ENCODE data around the gene LRP8.

DNA sequence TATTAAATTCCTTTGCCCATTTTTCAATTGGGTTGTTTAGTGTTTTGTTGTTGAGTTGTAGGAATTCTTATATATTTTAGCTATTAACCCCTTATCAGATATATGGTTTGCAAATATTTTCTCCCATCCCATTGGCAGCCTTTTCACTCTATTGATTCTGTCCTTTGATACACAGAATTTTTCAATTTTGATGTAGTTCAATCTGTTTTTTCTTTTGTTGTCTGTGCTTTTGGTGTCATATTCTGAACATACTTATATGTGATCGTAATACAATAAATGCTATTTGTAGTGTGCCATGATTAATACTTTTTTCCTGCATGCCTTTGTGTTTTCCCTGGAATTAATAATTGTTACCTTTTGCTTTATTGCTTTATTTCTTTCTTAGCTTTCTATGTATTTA lies 7.8 kb upstream of the LRP8 start:
- TF ChIP-seq, protein P1, sequence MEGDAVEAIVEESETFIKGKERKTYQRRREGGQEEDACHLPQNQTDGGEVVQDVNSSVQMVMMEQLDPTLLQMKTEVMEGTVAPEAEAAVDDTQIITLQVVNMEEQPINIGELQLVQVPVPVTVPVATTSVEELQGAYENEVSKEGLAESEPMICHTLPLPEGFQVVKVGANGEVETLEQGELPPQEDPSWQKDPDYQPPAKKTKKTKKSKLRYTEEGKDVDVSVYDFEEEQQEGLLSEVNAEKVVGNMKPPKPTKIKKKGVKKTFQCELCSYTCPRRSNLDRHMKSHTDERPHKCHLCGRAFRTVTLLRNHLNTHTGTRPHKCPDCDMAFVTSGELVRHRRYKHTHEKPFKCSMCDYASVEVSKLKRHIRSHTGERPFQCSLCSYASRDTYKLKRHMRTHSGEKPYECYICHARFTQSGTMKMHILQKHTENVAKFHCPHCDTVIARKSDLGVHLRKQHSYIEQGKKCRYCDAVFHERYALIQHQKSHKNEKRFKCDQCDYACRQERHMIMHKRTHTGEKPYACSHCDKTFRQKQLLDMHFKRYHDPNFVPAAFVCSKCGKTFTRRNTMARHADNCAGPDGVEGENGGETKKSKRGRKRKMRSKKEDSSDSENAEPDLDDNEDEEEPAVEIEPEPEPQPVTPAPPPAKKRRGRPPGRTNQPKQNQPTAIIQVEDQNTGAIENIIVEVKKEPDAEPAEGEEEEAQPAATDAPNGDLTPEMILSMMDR (IDR thresholded peaks at IDR 0.05; ENCODE audit: poor library complexity) = no peak
- TF ChIP-seq EZH2 (IDR thresholded peaks at IDR 0.05; ENCODE audit: borderline replicate concordance) = no peak

Measured in hepatocyte (in vitro differentiated cells).